Endothelial cell (in vitro differentiated cells): ENCODE measurements around the gene IL1B. TPM values are rescaled to one million over a fixed set of nuclear protein-coding genes. Genes with fewer than 3 reads are reported as not detected.
A peak's percentile ranks its signal among the peaks of the same experiment; 100 is the strongest.

Experiments
- DNase-seq: peaks from one replicate; pipeline ENCODE4 v3.0.0; 2021; ENCODE audit warnings: low spot score
- H3K27ac Mint-ChIP-seq: one replicate; pipeline ENCODE4 v1.8.0; 2021; ENCODE audit warnings: mixed read lengths, inconsistent platforms; ENCODE audit not compliant: unreplicated experiment
- H3K27me3 Mint-ChIP-seq: one replicate; pipeline ENCODE4 v1.8.0; 2021; ENCODE audit warnings: mild to moderate bottlenecking, moderate library complexity, mixed read lengths, inconsistent platforms; ENCODE audit not compliant: unreplicated experiment
- H3K36me3 Mint-ChIP-seq: one replicate; pipeline ENCODE4 v1.8.0; 2021; ENCODE audit warnings: mild to moderate bottlenecking, low read depth, mixed read lengths, inconsistent platforms; ENCODE audit not compliant: unreplicated experiment
- H3K4me1 Mint-ChIP-seq: one replicate; pipeline ENCODE4 v1.8.0; 2021; ENCODE audit warnings: mild to moderate bottlenecking, mixed read lengths, inconsistent platforms; ENCODE audit not compliant: unreplicated experiment
- H3K4me3 Mint-ChIP-seq: one replicate; pipeline ENCODE4 v1.8.0; 2021; ENCODE audit warnings: mild to moderate bottlenecking, mixed read lengths, inconsistent platforms; ENCODE audit not compliant: unreplicated experiment
- H3K9me3 Mint-ChIP-seq: one replicate; pipeline ENCODE4 v1.8.0; 2021; ENCODE audit warnings: mixed read lengths, inconsistent platforms; ENCODE audit not compliant: unreplicated experiment
- CTCF ChIP-seq: fragments of 200-600 bp; sonication (generic); IDR thresholded peaks from one replicate; pipeline ENCODE4 v1.5.0; 2021; ENCODE audit warnings: antibody characterized with exemption; ENCODE audit not compliant: unreplicated experiment
- total RNA-seq: library from RNA; stranded (reverse); fragmentation: NEBNext Ultra II Directional; extraction: Animal tissue kit (Norgen Biotek cat#: 25700); gene quantifications from one replicate; pipeline ENCODE4 v1.2.1, GENCODE V29; 2021; ENCODE audit not compliant: unreplicated experiment

Gene IL1B
- total RNA-seq, 1 donor from 2014 or later, result not detected

DNA sequence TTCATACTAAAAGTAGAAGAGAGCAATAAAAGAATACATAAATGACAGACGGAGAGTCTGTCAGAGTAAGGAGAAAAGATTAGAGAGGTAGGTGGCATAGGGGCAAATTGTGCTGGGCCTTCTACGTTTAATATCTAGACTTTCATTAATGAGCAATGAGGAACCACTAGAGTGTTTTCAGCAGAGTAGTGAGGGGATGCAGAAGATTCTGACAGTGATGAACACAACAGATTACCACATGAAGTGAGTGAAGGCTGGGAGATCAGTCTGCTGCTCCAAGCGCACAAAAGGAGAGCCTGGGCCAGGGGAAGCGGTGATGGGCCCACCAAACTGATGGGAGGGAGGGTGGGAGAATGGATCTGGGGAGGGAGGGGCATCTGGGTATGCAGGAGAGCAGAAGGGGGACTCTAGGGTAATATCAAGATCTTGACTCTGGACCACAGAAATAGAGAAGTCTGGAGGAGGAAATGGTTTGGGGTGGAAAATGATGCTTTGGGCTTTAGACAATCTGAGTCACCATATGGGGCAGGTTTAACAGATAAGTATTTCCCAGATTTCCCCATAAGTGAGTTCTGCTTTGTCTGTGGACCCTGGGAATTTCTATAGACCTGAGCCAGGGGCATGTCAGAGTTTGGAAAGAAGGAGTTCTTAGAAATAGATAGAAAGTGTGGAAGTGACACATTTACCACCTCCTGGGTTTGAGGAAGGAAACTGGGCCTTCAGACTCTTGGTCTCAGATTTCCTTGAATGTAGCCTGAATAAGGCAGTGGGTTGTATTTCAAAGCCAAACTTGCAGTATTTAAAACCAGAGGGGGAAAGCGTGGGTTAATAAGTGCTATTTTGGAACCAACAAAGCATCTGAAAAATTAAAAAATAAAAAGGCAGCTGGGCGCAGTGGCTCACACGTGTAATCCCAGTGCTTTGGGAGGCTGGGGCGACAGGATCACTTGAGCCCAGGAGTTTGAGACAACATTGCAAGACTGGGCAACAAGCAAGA lies 37.3 kb downstream of the IL1B start:
- no peaks in the 10 kb centered on the region for H3K27me3 Mint-ChIP-seq
- no peak overlapping the region for H3K4me3 Mint-ChIP-seq
- peak overlapping the region; percentile 2 for H3K27ac Mint-ChIP-seq
- H3K36me3 Mint-ChIP-seq, result peaks cover 13% of the 10 kb centered on the region
- DNase-seq, result no peak
- no peaks in the 10 kb centered on the region for H3K9me3 Mint-ChIP-seq
- TF ChIP-seq CTCF, result no peak
- H3K4me1 Mint-ChIP-seq, result peaks cover 13% of the 10 kb centered on the region

- no peak for DNase-seq
- H3K9me3 Mint-ChIP-seq, result no peaks in the 10 kb centered on the region
- no peak overlapping the region for H3K27ac Mint-ChIP-seq
- peaks cover 13% of the 10 kb centered on the region for H3K36me3 Mint-ChIP-seq
- peaks cover 17% of the 10 kb centered on the region for H3K4me1 Mint-ChIP-seq
- no peak for TF ChIP-seq CTCF
- no peaks in the 10 kb centered on the region for H3K27me3 Mint-ChIP-seq
- no peak overlapping the region for H3K4me3 Mint-ChIP-seq
Measured at GRCh38 chr2:112796486-112796885, 40.1 kb downstream of the IL1B start.

DNA sequence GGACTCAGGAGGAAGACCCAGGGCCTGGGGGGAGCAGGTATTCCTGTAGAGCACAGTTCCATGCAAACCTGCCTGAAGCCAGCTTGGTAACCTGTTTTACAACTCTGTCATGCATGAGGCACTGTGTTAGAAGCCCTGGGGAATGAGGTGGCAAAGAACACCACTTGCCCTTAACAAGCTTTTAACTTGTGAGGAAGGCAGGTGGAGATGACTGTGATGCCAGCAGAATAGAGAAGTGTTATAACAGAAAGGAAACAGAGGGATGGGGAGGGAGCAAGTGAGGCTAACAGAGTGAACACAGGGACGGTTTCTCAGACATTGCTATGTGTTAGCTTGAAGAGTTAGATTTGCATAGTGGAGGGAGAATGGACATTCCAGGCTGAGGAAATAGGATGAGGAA lies 40.8 kb downstream of the IL1B start:
- TF ChIP-seq CTCF, result no peak
- Mint-ChIP-seq H3K9me3 (no peaks in the 10 kb centered on the region), H3K36me3 (peaks cover 13% of the 10 kb centered on the region), H3K27ac (no peak overlapping the region), H3K4me1 (peaks cover 17% of the 10 kb centered on the region), H3K4me3 (no peak overlapping the region), H3K27me3 (no peaks in the 10 kb centered on the region)
- no peak for DNase-seq

DNA sequence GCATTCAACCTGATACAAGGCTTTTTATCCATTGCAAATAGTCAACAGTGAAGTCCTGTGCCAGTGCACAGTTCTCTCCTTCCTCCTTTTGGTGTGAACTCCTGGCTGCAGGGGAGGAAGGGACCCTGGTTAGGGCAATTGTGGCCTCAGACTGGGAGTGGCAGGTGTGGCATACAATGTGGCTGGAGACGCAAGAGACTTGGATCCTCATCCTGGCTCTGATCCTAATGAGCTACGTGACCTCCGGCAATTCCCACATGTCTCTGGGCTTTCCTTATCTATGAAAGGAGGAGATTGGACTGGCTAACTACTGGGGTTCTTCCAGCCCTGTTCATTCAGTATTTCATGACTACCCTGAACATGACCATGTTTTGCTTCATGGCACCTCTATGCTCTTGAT lies 41.7 kb downstream of the IL1B start:
- Mint-ChIP-seq H3K27me3 (no peaks in the 10 kb centered on the region), H3K4me1 (peaks cover 17% of the 10 kb centered on the region), H3K27ac (no peak overlapping the region), H3K4me3 (no peak overlapping the region), H3K9me3 (no peaks in the 10 kb centered on the region), H3K36me3 (peaks cover 13% of the 10 kb centered on the region)
- TF ChIP-seq CTCF, result no peak
- no peak for DNase-seq

GRCh38 chr2:112794131-112794733 lies 42.3 kb downstream of the IL1B start:
- H3K4me3 Mint-ChIP-seq, result no peak overlapping the region
- H3K27ac Mint-ChIP-seq, result no peak overlapping the region
- TF ChIP-seq CTCF, result no peak
- peaks cover 13% of the 10 kb centered on the region for H3K36me3 Mint-ChIP-seq
- no peak for DNase-seq
- H3K4me1 Mint-ChIP-seq, result peaks cover 12% of the 10 kb centered on the region
- no peaks in the 10 kb centered on the region for H3K9me3 Mint-ChIP-seq
- no peaks in the 10 kb centered on the region for H3K27me3 Mint-ChIP-seq
